ENCODE measurements around the gene SP2. TPM values are rescaled to one million over a fixed set of nuclear protein-coding genes. Genes with fewer than 3 reads are reported as not detected.

The SP2 gene
- total RNA-seq, 1 donor from 2014 or later = 12.4 TPM

- no peak for ATAC-seq (ENCODE audit: poor library complexity)
Measured at GRCh38 chr17:47957591-47958490, 61.8 kb downstream of the SP2 start, which contains the start of gene PRR15L. TSS of gene PRR15L (minus strand) at chr17:47957883. CDS start at chr17:47953234, 4,649 bp downstream.

DNA sequence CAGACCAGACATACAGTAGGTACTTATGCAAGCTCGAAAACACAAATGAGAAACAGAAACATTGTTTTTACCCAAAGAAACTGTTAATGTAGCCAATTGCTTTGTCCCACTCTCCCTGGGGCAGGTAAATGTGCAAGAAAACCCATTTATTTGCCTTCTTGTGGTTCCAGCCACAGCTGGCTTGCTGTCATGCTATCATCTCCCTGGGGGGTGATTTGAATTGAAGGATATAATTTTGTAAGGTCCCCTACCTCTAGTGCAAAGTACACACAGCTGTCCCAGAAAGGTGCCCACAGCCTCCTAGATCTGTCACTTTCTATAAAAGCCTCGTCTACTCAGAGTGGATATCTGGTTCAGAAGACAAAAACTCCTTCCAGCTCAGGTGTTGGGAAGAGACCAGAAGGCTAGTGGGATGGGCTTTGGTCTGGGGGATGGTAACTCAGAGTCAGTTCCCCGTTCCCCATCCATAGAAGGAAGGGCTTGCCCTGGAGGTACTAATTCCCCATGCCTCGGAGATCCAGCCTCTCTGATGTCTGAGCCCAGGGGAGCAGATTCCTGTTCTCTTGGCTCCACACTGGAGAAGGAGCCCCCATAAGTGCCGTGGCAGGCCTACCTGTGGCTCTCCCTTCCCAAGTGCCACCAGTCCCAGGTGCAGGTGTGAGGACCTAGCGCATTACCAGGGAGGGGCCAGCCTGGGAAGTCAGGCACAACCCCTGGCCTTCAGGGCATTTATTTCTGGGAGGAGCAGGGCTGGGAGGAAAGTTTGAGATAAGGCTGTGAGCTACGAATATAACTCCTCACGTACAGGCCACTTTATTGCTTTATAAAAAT is 64.0 kb downstream of the SP2 start:
- ATAC-seq (ENCODE audit: poor library complexity) (no peak), DNase-seq (no peak)
- intact Hi-C loops (cut with DNase I) = no loop called here

More at GRCh38 chr17:47957591-47958490, 61.8 kb downstream of the SP2 start, which contains the start of gene PRR15L:
- no peak for DNase-seq
- intact Hi-C loops (cut with DNase I) = no loop called here

DNA sequence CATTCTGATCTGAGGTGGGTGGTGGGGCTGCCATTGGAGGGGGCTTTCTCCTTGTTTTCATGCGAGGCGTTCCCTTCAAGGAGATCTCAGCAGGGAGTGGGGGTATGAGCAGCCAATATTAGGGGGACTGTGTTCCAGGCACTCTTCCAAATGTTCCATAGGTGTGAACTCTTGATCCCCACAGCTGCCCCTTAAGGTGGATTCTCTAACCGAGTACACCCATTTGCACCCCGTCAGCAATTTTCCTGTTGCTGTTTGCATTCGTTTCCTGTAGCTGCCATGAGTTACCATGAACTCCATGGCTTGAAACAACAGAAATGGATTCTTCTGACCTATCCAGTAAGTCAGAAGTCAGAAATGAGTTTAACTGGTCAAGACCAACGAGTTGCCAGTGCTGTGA is 65.4 kb downstream of the SP2 start:
- intact Hi-C loops (cut with DNase I) = no loop called here
- DNase-seq (no peak), ATAC-seq (ENCODE audit: poor library complexity) (no peak)

DNA sequence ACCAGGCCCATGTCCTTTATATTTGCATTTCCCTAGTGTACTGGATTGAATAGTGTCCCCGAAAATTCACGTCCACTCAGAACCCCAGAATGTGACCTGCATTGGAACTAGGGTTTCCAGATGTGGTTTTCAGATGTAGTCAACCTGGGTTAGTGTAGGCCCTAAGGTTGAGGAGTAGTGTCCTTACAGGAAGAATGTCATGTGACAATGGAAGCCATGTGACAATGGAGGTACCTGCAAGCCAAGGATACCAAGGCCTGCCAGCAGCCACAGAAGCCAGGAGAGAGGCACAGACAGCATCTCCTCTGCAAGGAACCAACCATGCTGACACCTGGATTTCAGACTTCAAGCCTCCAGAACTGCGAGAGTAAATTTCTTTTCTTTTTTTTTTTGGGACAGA is 66.9 kb downstream of the SP2 start:
- no peak for ATAC-seq (ENCODE audit: poor library complexity)
- intact Hi-C loops (cut with DNase I) = no loop called here

DNA sequence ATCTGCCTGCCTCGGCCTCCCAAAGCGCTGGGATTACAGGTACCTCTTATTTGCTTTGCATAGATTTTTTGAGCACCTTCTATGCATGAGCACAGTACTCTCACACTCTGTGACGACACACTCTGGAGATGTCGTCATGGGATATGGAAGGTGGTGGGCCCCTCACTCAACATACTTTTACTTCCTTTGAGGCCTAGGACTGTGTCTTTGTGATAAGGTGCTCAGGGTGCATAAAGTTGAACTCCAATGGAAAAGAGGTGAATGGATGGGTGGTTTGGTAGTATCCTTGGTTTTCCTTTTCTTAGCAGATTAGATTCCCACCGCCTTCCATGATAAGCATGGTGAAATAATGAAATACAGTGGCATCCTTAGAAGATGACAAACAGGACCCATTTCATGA is 68.8 kb downstream of the SP2 start:
- DNase-seq (no peak), ATAC-seq (ENCODE audit: poor library complexity) (no peak)
- intact Hi-C loops (cut with DNase I) = no loop called here

More for the DNA sequence above, 66.9 kb downstream of the SP2 start:
- no peak for DNase-seq

GRCh38 chr17:47966079-47966519 is 70.1 kb downstream of the SP2 start:
- intact Hi-C loops (cut with DNase I) = no loop called here
- no peak for DNase-seq
- ATAC-seq (ENCODE audit: poor library complexity) = no peak

GRCh38 chr17:47967607-47968252 is 71.7 kb downstream of the SP2 start:
- ATAC-seq (ENCODE audit: poor library complexity) (no peak), DNase-seq (no peak)
- intact Hi-C loops (cut with DNase I) = no loop called here

DNA sequence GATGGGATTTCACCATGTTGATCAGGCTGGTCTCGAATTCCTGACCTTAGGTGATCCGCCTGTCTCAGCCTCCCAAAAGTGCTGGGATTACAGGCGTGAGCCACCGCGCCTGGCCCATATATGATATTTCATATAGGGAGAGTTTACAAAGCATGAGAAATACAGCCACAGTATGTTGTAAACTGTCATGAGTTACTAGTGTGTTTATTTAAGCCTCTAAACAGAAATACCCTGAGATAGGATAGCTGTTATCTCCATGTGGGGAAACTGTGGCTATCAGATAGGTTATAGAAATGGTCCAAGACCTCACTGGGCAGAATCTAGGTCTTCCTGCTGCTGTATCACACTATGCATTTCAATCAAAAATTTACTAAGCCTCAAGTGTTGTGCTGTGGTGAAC is 72.8 kb downstream of the SP2 start:
- intact Hi-C loops (cut with DNase I) = no loop called here
- no peak for DNase-seq
- no peak for ATAC-seq (ENCODE audit: poor library complexity)

GRCh38 chr17:47969930-47970724 is 74.1 kb downstream of the SP2 start:
- intact Hi-C loops (cut with DNase I) = loop anchor here (5.0 kb wide), 1 partner anchor 128 kb away; the partner anchor contains the start of gene SCRN2
- no peak for DNase-seq
- no peak for ATAC-seq (ENCODE audit: poor library complexity)

GRCh38 chr17:47970725-47971499 is 74.9 kb downstream of the SP2 start, which contains the start of gene CDK5RAP3:
TSS of gene CDK5RAP3 (plus strand) at chr17:47971113. CDS start at chr17:47971147, 34 bp downstream.
- ATAC-seq (ENCODE audit: poor library complexity) (peak; percentile 99), DNase-seq (peak; percentile 100)
- intact Hi-C loops (cut with DNase I) = loop anchor here (5.0 kb wide), 1 partner anchor 129 kb away; the partner anchor contains the start of gene SCRN2

GRCh38 chr17:47973541-47973940 is 77.5 kb downstream of the SP2 start:
- DNase-seq (no peak), ATAC-seq (ENCODE audit: poor library complexity) (no peak)
- intact Hi-C loops (cut with DNase I) = loop anchor here (5.0 kb wide), 1 partner anchor 131 kb away; the partner anchor contains the start of gene SCRN2

DNA sequence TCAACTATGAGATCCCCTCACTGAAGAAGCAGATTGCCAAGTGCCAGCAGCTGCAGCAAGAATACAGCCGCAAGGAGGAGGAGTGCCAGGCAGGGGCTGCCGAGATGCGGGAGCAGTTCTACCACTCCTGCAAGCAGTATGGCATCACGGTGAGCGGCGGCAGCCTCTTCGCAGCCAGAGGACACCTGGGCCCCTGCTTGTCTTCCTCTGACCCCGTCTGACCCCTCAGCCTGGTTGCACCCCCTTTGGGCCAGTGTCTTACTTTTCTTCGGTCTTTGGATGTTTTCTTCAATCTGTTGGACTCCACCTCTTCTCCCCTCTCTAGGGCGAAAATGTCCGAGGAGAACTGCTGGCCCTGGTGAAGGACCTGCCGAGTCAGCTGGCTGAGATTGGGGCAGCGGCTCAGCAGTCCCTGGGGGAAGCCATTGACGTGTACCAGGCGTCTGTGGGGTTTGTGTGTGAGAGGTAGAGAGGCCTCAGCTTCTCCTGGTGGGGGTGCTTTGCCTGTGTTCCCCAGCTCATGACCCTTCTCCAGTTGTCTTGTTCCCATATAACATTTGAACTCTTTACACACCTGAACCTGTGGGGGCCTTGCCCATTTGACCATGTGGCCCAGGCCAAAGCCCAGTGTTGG is 79.3 kb downstream of the SP2 start:
- intact Hi-C loops (cut with DNase I) = no loop called here
- no peak for DNase-seq
- no peak for ATAC-seq (ENCODE audit: poor library complexity)

GRCh38 chr17:47975823-47976205 is 79.8 kb downstream of the SP2 start:
- DNase-seq (no peak), ATAC-seq (ENCODE audit: poor library complexity) (no peak)
- intact Hi-C loops (cut with DNase I) = no loop called here

- ATAC-seq (ENCODE audit: poor library complexity) = peak; percentile 76
- DNase-seq = peak; percentile 50
- intact Hi-C loops (cut with DNase I) = loop anchor here (2.0 kb wide), 1 partner anchor 38 kb away; no protein-coding TSS in a partner anchor
Measured at GRCh38 chr17:47978324-47978723, 82.3 kb downstream of the SP2 start.
